Astrocyte (in vitro differentiated cells and primary cell): ENCODE results near the gene B4GALT5. TPM values are rescaled to one million over a fixed set of nuclear protein-coding genes. Genes with fewer than 3 reads are reported as not detected.

Source experiments
- DNase-seq: peaks from one replicate; pipeline ENCODE4 v3.0.0-alpha.2; 2010; ENCODE audit warnings: low read depth
- FAIRE-seq: peaks from 2 replicates; lab custom pipeline; 2011; peaks lifted over from hg19 to GRCh38; lab: Jason Lieb, UNC
- H2AFZ ChIP-seq: 2 replicates; pipeline ENCODE4 v1.6.0; 2012; ENCODE audit warnings: low read depth, low read length, inconsistent platforms
- H3K27ac ChIP-seq: 2 replicates; pipeline ENCODE4 v1.5.1; 2011; ENCODE audit warnings: low read depth, low read length, inconsistent platforms
- H3K27me3 ChIP-seq: 2 replicates; pipeline ENCODE4 v1.6.0; 2011; ENCODE audit warnings: low read length, inconsistent platforms; ENCODE audit not compliant: insufficient read depth
- H3K36me3 ChIP-seq: 2 replicates; pipeline ENCODE4 v1.5.1; 2011; ENCODE audit warnings: low read length, inconsistent platforms; ENCODE audit not compliant: insufficient read depth
- H3K4me1 ChIP-seq: 2 replicates; pipeline ENCODE4 v1.5.1; 2011; ENCODE audit warnings: low read length, inconsistent platforms; ENCODE audit not compliant: insufficient read depth
- H3K4me2 ChIP-seq: 2 replicates; pipeline ENCODE4 v1.6.0; 2012; ENCODE audit warnings: low read length, inconsistent platforms
- H3K4me3 ChIP-seq: 2 replicates; pipeline ENCODE4 v1.5.1; 2011; ENCODE audit warnings: low read depth, mild to moderate bottlenecking, low read length, inconsistent platforms; ENCODE audit not compliant: insufficient read depth
- H3K79me2 ChIP-seq: 2 replicates; pipeline ENCODE4 v1.6.0; 2012; ENCODE audit warnings: mild to moderate bottlenecking, low read length, inconsistent platforms; ENCODE audit not compliant: insufficient read depth
- H3K9ac ChIP-seq: 2 replicates; pipeline ENCODE4 v1.6.0; 2012; ENCODE audit warnings: mild to moderate bottlenecking, low read length, inconsistent platforms
- H3K9me3 ChIP-seq: 2 replicates; pipeline ENCODE4 v1.5.1; 2012; ENCODE audit warnings: low read depth, mild to moderate bottlenecking, low read length, inconsistent platforms; ENCODE audit not compliant: insufficient read depth
- H4K20me1 ChIP-seq: 2 replicates; pipeline ENCODE4 v1.6.0; 2012; ENCODE audit warnings: low read length, inconsistent platforms; ENCODE audit not compliant: insufficient read depth
- H3K27ac Mint-ChIP-seq: one replicate; pipeline ENCODE4 v1.8.0; 2021; ENCODE audit warnings: mild to moderate bottlenecking, mixed read lengths; ENCODE audit not compliant: unreplicated experiment
- H3K27me3 Mint-ChIP-seq: one replicate; pipeline ENCODE4 v1.8.0; 2021; ENCODE audit warnings: low read depth, mixed read lengths; ENCODE audit not compliant: unreplicated experiment
- H3K36me3 Mint-ChIP-seq: one replicate; pipeline ENCODE4 v1.8.0; 2021; ENCODE audit warnings: low read depth, mixed read lengths; ENCODE audit not compliant: unreplicated experiment
- H3K4me1 Mint-ChIP-seq: one replicate; pipeline ENCODE4 v1.8.0; 2021; ENCODE audit warnings: low read depth, mixed read lengths; ENCODE audit not compliant: unreplicated experiment
- H3K4me3 Mint-ChIP-seq: one replicate; pipeline ENCODE4 v1.8.0; 2021; ENCODE audit warnings: mild to moderate bottlenecking, moderate library complexity, mixed read lengths; ENCODE audit not compliant: unreplicated experiment
- H3K9me3 Mint-ChIP-seq: one replicate; pipeline ENCODE4 v1.8.0; 2021; ENCODE audit warnings: mild to moderate bottlenecking, mixed read lengths; ENCODE audit not compliant: unreplicated experiment
- CTCF ChIP-seq: IDR thresholded peaks from 2 replicates; pipeline ENCODE4 v1.5.1; 2011; ENCODE audit warnings: low read depth, mild to moderate bottlenecking, inconsistent platforms, low read length, moderate library complexity; ENCODE audit not compliant: insufficient read depth
- EZH2 ChIP-seq: IDR thresholded peaks from 2 replicates; pipeline ENCODE4 v1.6.1; 2012; ENCODE audit warnings: mild to moderate bottlenecking, low read length, inconsistent platforms; ENCODE audit not compliant: insufficient read depth
- total RNA-seq: library from RNA; stranded (reverse); gene quantifications from 2 replicates; pipeline ENCODE4 v1.2.1, GENCODE V29; 2021

Gene B4GALT5
- total RNA-seq, 1 donor from 2014 or later, result 41.9 TPM

DNA sequence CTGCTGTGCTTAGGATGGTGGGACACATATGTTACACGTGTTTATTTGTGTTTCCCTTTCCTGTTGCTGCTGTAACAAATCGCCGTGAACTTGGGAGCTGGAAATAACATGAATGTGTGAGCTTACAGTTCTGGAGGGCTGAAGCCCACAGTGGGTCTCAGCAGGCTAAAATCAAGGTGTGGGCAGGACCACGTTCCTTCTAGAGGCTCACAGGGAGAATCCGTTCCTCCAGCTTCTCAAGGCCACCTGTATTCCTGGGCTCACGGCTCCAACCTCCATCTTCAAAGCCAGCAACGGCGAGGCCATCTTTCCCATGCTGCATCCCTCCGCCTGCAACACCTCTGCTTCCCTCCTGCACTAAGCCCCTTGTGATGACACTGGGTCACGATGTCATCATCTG is 118.3 kb downstream of the B4GALT5 start:
- TF ChIP-seq CTCF (no peak), EZH2 (no peak)
- no peak overlapping the region for H2AFZ ChIP-seq
- H3K27ac ChIP-seq, result peak overlapping the region; percentile 14
- DNase-seq (no peak), FAIRE-seq (no peak)
- peaks cover 28% of the 10 kb centered on the region for H3K4me1 ChIP-seq
- no peak overlapping the region for H3K4me3 Mint-ChIP-seq
- H3K9ac ChIP-seq, result no peak overlapping the region
- no peak overlapping the region for H3K4me3 ChIP-seq
- H3K79me2 ChIP-seq, result no peaks in the 10 kb centered on the region
- no peak overlapping the region for H3K27ac Mint-ChIP-seq
- no peaks in the 10 kb centered on the region for H4K20me1 ChIP-seq
- peak overlapping the region; percentile 42 for H3K4me2 ChIP-seq
- H3K27me3 ChIP-seq, result no peaks in the 10 kb centered on the region
- H3K27me3 Mint-ChIP-seq, result peaks cover 41% of the 10 kb centered on the region
- no peaks in the 10 kb centered on the region for H3K36me3 ChIP-seq
- H3K36me3 Mint-ChIP-seq, result peaks cover 4% of the 10 kb centered on the region
- H3K9me3 Mint-ChIP-seq, result peaks cover 2% of the 10 kb centered on the region
- H3K4me1 Mint-ChIP-seq, result peaks cover 13% of the 10 kb centered on the region
- H3K9me3 ChIP-seq, result no peaks in the 10 kb centered on the region

GRCh38 chr20:49594931-49595315 is 118.8 kb downstream of the B4GALT5 start:
- Histone ChIP-seq H3K9me3 (no peaks in the 10 kb centered on the region), H4K20me1 (no peaks in the 10 kb centered on the region), H3K9ac (no peak overlapping the region), H3K4me1 (peaks cover 28% of the 10 kb centered on the region), H3K79me2 (no peaks in the 10 kb centered on the region), H3K36me3 (no peaks in the 10 kb centered on the region), H3K4me2 (no peak overlapping the region), H3K4me3 (no peak overlapping the region), H3K27me3 (no peaks in the 10 kb centered on the region), H3K27ac (no peak overlapping the region), H2AFZ (no peak overlapping the region)
- H3K27ac Mint-ChIP-seq, result no peak overlapping the region
- H3K36me3 Mint-ChIP-seq, result peaks cover 4% of the 10 kb centered on the region
- H3K27me3 Mint-ChIP-seq, result peaks cover 45% of the 10 kb centered on the region
- no peak for TF ChIP-seq CTCF
- no peak for TF ChIP-seq EZH2
- peaks cover 4% of the 10 kb centered on the region for H3K9me3 Mint-ChIP-seq
- FAIRE-seq (no peak), DNase-seq (no peak)
- peaks cover 13% of the 10 kb centered on the region for H3K4me1 Mint-ChIP-seq
- no peak overlapping the region for H3K4me3 Mint-ChIP-seq

GRCh38 chr20:49594143-49594930 is 119.3 kb downstream of the B4GALT5 start:
- H3K4me2 ChIP-seq, result peak overlapping the region; percentile 14
- H3K36me3 ChIP-seq, result no peaks in the 10 kb centered on the region
- H3K79me2 ChIP-seq, result no peaks in the 10 kb centered on the region
- H3K27ac ChIP-seq, result peak overlapping the region; percentile 13
- H2AFZ ChIP-seq, result no peak overlapping the region
- H3K27ac Mint-ChIP-seq, result no peak overlapping the region
- H3K9ac ChIP-seq, result no peak overlapping the region
- TF ChIP-seq CTCF, result no peak
- TF ChIP-seq EZH2, result no peak
- peaks cover 47% of the 10 kb centered on the region for H3K27me3 Mint-ChIP-seq
- H3K4me1 Mint-ChIP-seq, result peaks cover 13% of the 10 kb centered on the region
- H4K20me1 ChIP-seq, result no peaks in the 10 kb centered on the region
- no peak overlapping the region for H3K4me3 ChIP-seq
- H3K4me3 Mint-ChIP-seq, result no peak overlapping the region
- no peaks in the 10 kb centered on the region for H3K27me3 ChIP-seq
- no peak for FAIRE-seq
- H3K4me1 ChIP-seq, result peaks cover 28% of the 10 kb centered on the region
- peaks cover 4% of the 10 kb centered on the region for H3K9me3 Mint-ChIP-seq
- H3K9me3 ChIP-seq, result no peaks in the 10 kb centered on the region
- peaks cover 4% of the 10 kb centered on the region for H3K36me3 Mint-ChIP-seq
- DNase-seq, result peak; percentile 74
